H9 (cell line): ENCODE results near the gene ASIC4. TPM values are rescaled to one million over a fixed set of nuclear protein-coding genes. Genes with fewer than 3 reads are reported as not detected.

ENCODE experiments used
- DNase-seq: peaks from one replicate; pipeline ENCODE4 v3.0.0-alpha.2; 2017
- H2AFZ ChIP-seq: one replicate; pipeline ENCODE4 v1.6.1; 2013; ENCODE audit warnings: mild to moderate bottlenecking, low read length, control low read depth, moderate library complexity
- H2AK5ac ChIP-seq: 2 replicates; pipeline ENCODE4 v1.6.1; 2013; ENCODE audit warnings: low read length, control low read depth, mixed read lengths; ENCODE audit not compliant: insufficient read length
- H2BK120ac ChIP-seq: one replicate; pipeline ENCODE4 v1.6.1; 2013; ENCODE audit warnings: low read depth, mild to moderate bottlenecking, low read length, control low read depth, inconsistent platforms; ENCODE audit not compliant: poor library complexity, severe bottlenecking
- H2BK12ac ChIP-seq: 2 replicates; pipeline ENCODE4 v1.6.1; 2013; ENCODE audit warnings: low read length, control low read depth, mixed read lengths, low read depth; ENCODE audit not compliant: insufficient read length
- H2BK15ac ChIP-seq: 2 replicates; pipeline ENCODE4 v1.6.1; 2013; ENCODE audit warnings: low read depth, low read length, control low read depth
- H2BK20ac ChIP-seq: one replicate; pipeline ENCODE4 v1.6.1; 2013; ENCODE audit warnings: low read depth, mild to moderate bottlenecking, low read length, control low read depth, inconsistent platforms; ENCODE audit not compliant: poor library complexity, severe bottlenecking
- H2BK5ac ChIP-seq: 2 replicates; pipeline ENCODE4 v1.6.1; 2013; ENCODE audit warnings: low read length, control low read depth, mixed read lengths; ENCODE audit not compliant: insufficient read length
- H3K14ac ChIP-seq: 2 replicates; pipeline ENCODE4 v1.6.1; 2013; ENCODE audit warnings: low read length, control low read depth; ENCODE audit not compliant: insufficient read depth
- H3K18ac ChIP-seq: 2 replicates; pipeline ENCODE4 v1.6.1; 2013; ENCODE audit warnings: low read depth, mild to moderate bottlenecking, mixed read lengths, low read length, control low read depth; ENCODE audit not compliant: insufficient read length
- H3K23ac ChIP-seq: 2 replicates; pipeline ENCODE4 v1.6.1; 2013; ENCODE audit warnings: low read length, control low read depth, mixed read lengths, low read depth; ENCODE audit not compliant: insufficient read length
- H3K23me2 ChIP-seq: 2 replicates; pipeline ENCODE4 v1.6.1; 2013; ENCODE audit warnings: low read depth, mild to moderate bottlenecking, mixed read lengths, low read length, control low read depth; ENCODE audit not compliant: insufficient read length, poor library complexity, severe bottlenecking
- H3K27ac ChIP-seq: 2 replicates; pipeline ENCODE4 v1.5.1; 2013; ENCODE audit warnings: low read length, control low read depth, mixed read lengths, low read depth; ENCODE audit not compliant: insufficient read length
- H3K27me3 ChIP-seq: 2 replicates; pipeline ENCODE4 v1.6.1; 2013; ENCODE audit warnings: low read length, control low read depth, inconsistent platforms; ENCODE audit not compliant: insufficient read depth
- H3K4ac ChIP-seq: 2 replicates; pipeline ENCODE4 v1.6.1; 2013; ENCODE audit warnings: low read depth, mild to moderate bottlenecking, control low read depth, inconsistent platforms, low read length, moderate library complexity
- H3K4me1 ChIP-seq: 2 replicates; pipeline ENCODE4 v1.6.1; 2013; ENCODE audit warnings: low read length, control low read depth, inconsistent platforms; ENCODE audit not compliant: insufficient read depth
- H3K4me2 ChIP-seq: 2 replicates; pipeline ENCODE4 v1.6.1; 2013; ENCODE audit warnings: low read length, control low read depth, mixed read lengths; ENCODE audit not compliant: insufficient read length, insufficient read depth
- H3K56ac ChIP-seq: 2 replicates; pipeline ENCODE4 v1.6.1; 2013; ENCODE audit warnings: low read depth, mild to moderate bottlenecking, mixed read lengths, low read length, control low read depth; ENCODE audit not compliant: insufficient read length
- H3K79me1 ChIP-seq: 2 replicates; pipeline ENCODE4 v1.6.1; 2013; ENCODE audit warnings: low read depth, mild to moderate bottlenecking, moderate library complexity, low read length, control low read depth, inconsistent platforms; ENCODE audit not compliant: insufficient read depth, poor library complexity, severe bottlenecking
- H3K79me2 ChIP-seq: 2 replicates; pipeline ENCODE4 v1.6.1; 2013; ENCODE audit warnings: low read length, control low read depth, inconsistent platforms; ENCODE audit not compliant: insufficient read depth
- H3K9ac ChIP-seq: 2 replicates; pipeline ENCODE4 v1.6.1; 2013; ENCODE audit warnings: low read length, control low read depth, mixed read lengths; ENCODE audit not compliant: insufficient read length; ENCODE audit errors: extremely low read depth
- H3K9me3 ChIP-seq: one replicate; pipeline ENCODE4 v1.6.1; 2013; ENCODE audit warnings: low read depth, low read length, inconsistent platforms; ENCODE audit not compliant: control insufficient read depth
- H3T11ph ChIP-seq: one replicate; pipeline ENCODE4 v1.6.1; 2013; ENCODE audit warnings: mild to moderate bottlenecking, low read length, control low read depth, inconsistent platforms
- H4K20me1 ChIP-seq: one replicate; pipeline ENCODE4 v1.6.1; 2013; ENCODE audit not compliant: control insufficient read depth, insufficient read length, insufficient read depth
- H4K5ac ChIP-seq: 2 replicates; pipeline ENCODE4 v1.6.1; 2013; ENCODE audit warnings: low read depth, mild to moderate bottlenecking, mixed read lengths, low read length, control low read depth; ENCODE audit not compliant: insufficient read length
- H4K8ac ChIP-seq: replicated peaks from 2 replicates; pipeline ENCODE4 v1.6.1; 2013; ENCODE audit warnings: low read length, control low read depth, mixed read lengths, low read depth; ENCODE audit not compliant: insufficient read length
- H4K91ac ChIP-seq: 2 replicates; pipeline ENCODE4 v1.6.1; 2013; ENCODE audit warnings: low read depth, mild to moderate bottlenecking, moderate library complexity, mixed read lengths, low read length, control low read depth; ENCODE audit not compliant: insufficient read length
- H3K27ac Mint-ChIP-seq, 3 experiments: 2 replicates in 2 of 3; 3 replicates in 1 of 3; pipeline ENCODE4 v1.8.0; 2020 to 2021; ENCODE audit warnings: mixed read lengths in 3 of 3, mild to moderate bottlenecking in 1 of 3, moderate library complexity in 1 of 3
- H3K27me3 Mint-ChIP-seq: 2 replicates; pipeline ENCODE4 v1.8.0; 2021; ENCODE audit warnings: low read depth, mild to moderate bottlenecking, moderate library complexity, mixed read lengths
- H3K36me3 Mint-ChIP-seq, 3 experiments: 2 replicates in 2 of 3; 3 replicates in 1 of 3; pipeline ENCODE4 v1.8.0; 2020 to 2021; ENCODE audit warnings: low read depth in 3 of 3, mixed read lengths in 3 of 3; ENCODE audit not compliant: insufficient read depth in 1 of 3
- H3K4me1 Mint-ChIP-seq, 2 experiments: 2 replicates each; pipeline ENCODE4 v1.8.0; 2020; ENCODE audit warnings: mixed read lengths in 2 of 2
- H3K4me3 Mint-ChIP-seq, 2 experiments: 2 replicates in 1 of 2; 3 replicates in 1 of 2; pipeline ENCODE4 v1.8.0; 2020 to 2021; ENCODE audit warnings: mild to moderate bottlenecking in 2 of 2, mixed read lengths in 2 of 2, moderate library complexity in 1 of 2
- H3K9me3 Mint-ChIP-seq, 2 experiments: 2 replicates in 1 of 2; 3 replicates in 1 of 2; pipeline ENCODE4 v1.8.0; 2020; ENCODE audit warnings: mild to moderate bottlenecking in 2 of 2, mixed read lengths in 2 of 2, moderate library complexity in 1 of 2
- CTCF ChIP-seq: fragments of 200-600 bp; sonication (generic); conservative IDR thresholded peaks from 3 replicates; pipeline ENCODE4 v1.8.0; 2021; ENCODE audit warnings: antibody characterized with exemption, mild to moderate bottlenecking
- WGBS: extraction: QIAGEN DNeasy Blood & Tissue Kit; methylation state at CpG from one replicate; pipeline ENCODE4 v1.1.7; 2013; ENCODE audit warnings: missing lambda C conversion rate, low lambda C conversion rate, mixed read lengths; ENCODE audit not compliant: insufficient read length; ENCODE audit errors: extremely low coverage; 5-methylcytosine and 5-hydroxymethylcytosine counted together
- total RNA-seq: library from RNA; stranded (reverse); gene quantifications from 2 replicates; pipeline ENCODE4 v1.2.1, GENCODE V29; 2021

The ASIC4 gene
- total RNA-seq, 1 experiment from 2014 or later: 0.37 TPM

GRCh38 chr2:219557320-219557719 lies 43.0 kb downstream of the ASIC4 start:
- no peak overlapping the region for H3T11ph ChIP-seq
- no peak overlapping the region for H3K14ac ChIP-seq
- no peak for TF ChIP-seq CTCF
- H3K79me2 ChIP-seq: no peaks in the 10 kb centered on the region
- no peak overlapping the region for H3K23ac ChIP-seq
- no peaks in the 10 kb centered on the region for H3K9me3 ChIP-seq
- H2BK5ac ChIP-seq: no peak overlapping the region
- no peak overlapping the region for H3K4ac ChIP-seq
- H2AFZ ChIP-seq: no peak overlapping the region
- H4K20me1 ChIP-seq: no peaks in the 10 kb centered on the region
- H2BK20ac ChIP-seq: no peak overlapping the region
- no peak overlapping the region for H4K91ac ChIP-seq
- no peaks in the 10 kb centered on the region; a peak in 1 of 5 replicates for H3K9me3 Mint-ChIP-seq
- WGBS: no CpG with 5 or more reads among the region's 21 CpGs
- peaks cover 26 to 32% of the 10 kb centered on the region in 2 experiments for H3K4me1 Mint-ChIP-seq
- no peak overlapping the region for H4K5ac ChIP-seq
- H3K23me2 ChIP-seq: no peaks in the 10 kb centered on the region
- H3K27ac Mint-ChIP-seq: no peak overlapping the region
- peaks cover 15 to 46% (median 38%) of the 10 kb centered on the region in 3 experiments for H3K36me3 Mint-ChIP-seq
- no peak overlapping the region for H3K18ac ChIP-seq
- H2BK120ac ChIP-seq: no peak overlapping the region
- H2BK12ac ChIP-seq: no peak overlapping the region
- no peak overlapping the region for H2AK5ac ChIP-seq
- no peak for DNase-seq
- peaks cover 4% of the 10 kb centered on the region; the same call in 1 of the 2 replicates for H3K27me3 ChIP-seq
- H3K27me3 Mint-ChIP-seq: peaks cover 22% of the 10 kb centered on the region
- no peak overlapping the region for H2BK15ac ChIP-seq
- no peak overlapping the region for H4K8ac ChIP-seq
- no peak overlapping the region for H3K4me2 ChIP-seq
- no peak overlapping the region for H3K27ac ChIP-seq
- no peak overlapping the region for H3K56ac ChIP-seq
- H3K4me1 ChIP-seq: peaks cover 14% of the 10 kb centered on the region; the same call in 1 of the 2 replicates
- no peaks in the 10 kb centered on the region for H3K79me1 ChIP-seq
- H3K9ac ChIP-seq: no peak overlapping the region
- H3K4me3 Mint-ChIP-seq: no peak overlapping the region
